Trophoblast cell (in vitro differentiated cells and primary cell): ENCODE data around the gene HAPLN3.

Experiments
- DNase-seq, 2 donors: peaks; one replicate each; pipeline ENCODE4 v3.0.0-alpha.2; 2016
- H2AFZ ChIP-seq: 2 replicates; pipeline ENCODE4 v1.6.1; 2013; ENCODE audit warnings: low read length, moderate library complexity, mild to moderate bottlenecking; ENCODE audit not compliant: insufficient read depth, poor library complexity
- H2AK5ac ChIP-seq: 2 replicates; pipeline ENCODE4 v1.6.1; 2013; ENCODE audit warnings: mild to moderate bottlenecking, low read length
- H2BK120ac ChIP-seq: 2 replicates; pipeline ENCODE4 v1.6.1; 2013; ENCODE audit warnings: low read length, mild to moderate bottlenecking, moderate library complexity; ENCODE audit not compliant: insufficient read depth, poor library complexity
- H2BK12ac ChIP-seq: 2 replicates; pipeline ENCODE4 v1.6.1; 2013; ENCODE audit warnings: mild to moderate bottlenecking, low read length, moderate library complexity
- H2BK5ac ChIP-seq: 2 replicates; pipeline ENCODE4 v1.6.1; 2013; ENCODE audit warnings: low read length, low read depth, moderate library complexity, mild to moderate bottlenecking; ENCODE audit not compliant: poor library complexity
- H3K14ac ChIP-seq: 2 replicates; pipeline ENCODE4 v1.6.1; 2013; ENCODE audit warnings: mild to moderate bottlenecking, low read length
- H3K18ac ChIP-seq: 2 replicates; pipeline ENCODE4 v1.6.1; 2013; ENCODE audit warnings: mild to moderate bottlenecking, low read length
- H3K23ac ChIP-seq: 2 replicates; pipeline ENCODE4 v1.6.1; 2013; ENCODE audit warnings: low read length
- H3K27ac ChIP-seq: 2 replicates; pipeline ENCODE4 v1.5.1; 2013; ENCODE audit warnings: low read depth, mild to moderate bottlenecking, inconsistent platforms, low read length, moderate library complexity
- H3K27me3 ChIP-seq: 2 replicates; pipeline ENCODE4 v1.6.1; 2013; ENCODE audit warnings: inconsistent platforms, mild to moderate bottlenecking, low read length, moderate library complexity; ENCODE audit not compliant: insufficient read depth
- H3K36me3 ChIP-seq, 2 experiments: 1 replicate in 1 of 2; 2 replicates in 1 of 2; pipeline ENCODE4 v1.6.1; 2013; ENCODE audit warnings: low read length in 2 of 2, mild to moderate bottlenecking in 2 of 2, moderate library complexity in 1 of 2; ENCODE audit not compliant: insufficient read depth in 2 of 2, control insufficient read depth in 1 of 2
- H3K4ac ChIP-seq: 2 replicates; pipeline ENCODE4 v1.6.1; 2013; ENCODE audit warnings: low read depth, mild to moderate bottlenecking, low read length, moderate library complexity
- H3K4me1 ChIP-seq, 2 experiments: 1 replicate in 1 of 2; 2 replicates in 1 of 2; pipeline ENCODE4 v1.6.1; 2013; ENCODE audit warnings: low read length in 2 of 2, mild to moderate bottlenecking in 2 of 2, moderate library complexity in 1 of 2; ENCODE audit not compliant: insufficient read depth in 2 of 2, control insufficient read depth in 1 of 2
- H3K4me2 ChIP-seq: 2 replicates; pipeline ENCODE4 v1.6.1; 2013; ENCODE audit warnings: inconsistent platforms, mild to moderate bottlenecking, low read length, moderate library complexity
- H3K4me3 ChIP-seq: 2 replicates; pipeline ENCODE4 v1.5.1; 2013; ENCODE audit warnings: mild to moderate bottlenecking, low read depth, low read length, inconsistent platforms
- H3K79me1 ChIP-seq: one replicate; pipeline ENCODE4 v1.6.1; 2013; ENCODE audit warnings: low read length
- H3K79me2 ChIP-seq: 2 replicates; pipeline ENCODE4 v1.6.1; 2013; ENCODE audit warnings: low read length, mild to moderate bottlenecking; ENCODE audit not compliant: control insufficient read depth, insufficient read depth, poor library complexity
- H3K9ac ChIP-seq: 2 replicates; pipeline ENCODE4 v1.6.1; 2013; ENCODE audit warnings: mild to moderate bottlenecking, low read length
- H3K9me3 ChIP-seq: 2 replicates; pipeline ENCODE4 v1.6.1; 2013; ENCODE audit warnings: low read depth, mild to moderate bottlenecking, control low read depth, inconsistent platforms, low read length; ENCODE audit not compliant: insufficient read depth
- H4K12ac ChIP-seq: 2 replicates; pipeline ENCODE4 v1.6.1; 2013; ENCODE audit warnings: low read depth, mild to moderate bottlenecking, low read length, moderate library complexity
- H4K8ac ChIP-seq: 2 replicates; pipeline ENCODE4 v1.6.1; 2013; ENCODE audit warnings: low read depth, mild to moderate bottlenecking, low read length, moderate library complexity
- H4K91ac ChIP-seq: one replicate; pipeline ENCODE4 v1.6.1; 2013; ENCODE audit warnings: low read depth, mild to moderate bottlenecking, low read length, moderate library complexity
- WGBS: extraction: QIAGEN DNeasy Blood & Tissue Kit; methylation state at CpG from one replicate; pipeline ENCODE4 v1.1.7; 2013; ENCODE audit warnings: missing lambda C conversion rate; ENCODE audit not compliant: insufficient read length, insufficient coverage; ENCODE audit errors: extremely low coverage; 5-methylcytosine and 5-hydroxymethylcytosine counted together

HAPLN3 gene

GRCh38 chr15:88891540-88892254 is 3.6 kb downstream of the HAPLN3 start:
- no peak overlapping the region for H3K4ac ChIP-seq
- no peak overlapping the region for H2BK120ac ChIP-seq
- H4K8ac ChIP-seq = no peak overlapping the region
- no peak overlapping the region for H3K4me2 ChIP-seq
- H3K27ac ChIP-seq = no peak overlapping the region
- peaks cover 5% of the 10 kb centered on the region for H3K27me3 ChIP-seq
- H3K4me1 ChIP-seq = peaks cover 4 to 14% of the 10 kb centered on the region in 2 experiments
- no peak overlapping the region for H4K91ac ChIP-seq
- no peak overlapping the region for H2BK12ac ChIP-seq
- no peak overlapping the region for H3K4me3 ChIP-seq
- DNase-seq = peak in 1 of 2 donors; percentile 35
- H3K36me3 ChIP-seq = peaks cover 0 to 6% of the 10 kb centered on the region in 2 experiments
- no CpG with 5 or more reads among the region's 7 CpGs for WGBS
- peaks cover 4% of the 10 kb centered on the region for H3K79me2 ChIP-seq
- H3K9ac ChIP-seq = no peak overlapping the region
- no peak overlapping the region for H2AFZ ChIP-seq
- no peak overlapping the region for H4K12ac ChIP-seq
- no peak overlapping the region for H2AK5ac ChIP-seq
- peaks cover 5% of the 10 kb centered on the region for H3K79me1 ChIP-seq
- H3K23ac ChIP-seq = no peak overlapping the region
- H3K14ac ChIP-seq = no peak overlapping the region
- no peak overlapping the region for H3K18ac ChIP-seq
- H2BK5ac ChIP-seq = no peak overlapping the region
- no peaks in the 10 kb centered on the region for H3K9me3 ChIP-seq

DNA sequence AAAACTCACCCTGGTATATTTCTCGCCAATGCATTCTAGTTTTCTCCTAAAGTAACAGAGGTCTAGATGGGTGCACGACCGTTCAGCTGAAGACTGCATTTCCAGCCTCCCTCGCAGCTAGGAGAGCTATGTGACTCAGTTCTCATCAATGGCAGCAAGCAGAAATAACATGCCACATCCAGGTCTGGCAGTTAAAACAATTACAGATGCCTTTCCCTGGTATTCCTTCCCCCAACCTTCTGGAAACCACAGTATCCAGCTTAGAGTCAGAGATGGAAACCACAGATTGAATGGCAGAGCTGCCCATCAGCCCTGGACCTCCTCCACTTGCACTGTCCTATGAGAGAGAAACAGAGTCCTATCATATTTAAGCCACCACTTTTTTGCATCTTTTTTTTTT is 4.8 kb downstream of the HAPLN3 start:
- Histone ChIP-seq H3K4me1 (peaks cover 0 to 9% of the 10 kb centered on the region in 2 experiments), H2BK12ac (no peak overlapping the region), H4K8ac (no peak overlapping the region), H3K27me3 (peaks cover 5% of the 10 kb centered on the region), H3K79me2 (peaks cover 4% of the 10 kb centered on the region), H4K12ac (no peak overlapping the region), H2BK5ac (no peak overlapping the region), H3K27ac (no peak overlapping the region), H2BK120ac (no peak overlapping the region), H3K4me3 (no peak overlapping the region), H2AK5ac (no peak overlapping the region), H2AFZ (no peak overlapping the region), H3K9ac (no peak overlapping the region), H3K23ac (no peak overlapping the region), H3K79me1 (peaks cover 5% of the 10 kb centered on the region), H3K4me2 (no peak overlapping the region), H3K9me3 (no peaks in the 10 kb centered on the region), H3K36me3 (peaks cover 0 to 3% of the 10 kb centered on the region in 2 experiments), H3K14ac (no peak overlapping the region), H3K18ac (no peak overlapping the region), H3K4ac (no peak overlapping the region), H4K91ac (no peak overlapping the region)
- no peak for DNase-seq
- no CpG with 5 or more reads among the region's 4 CpGs for WGBS

DNA sequence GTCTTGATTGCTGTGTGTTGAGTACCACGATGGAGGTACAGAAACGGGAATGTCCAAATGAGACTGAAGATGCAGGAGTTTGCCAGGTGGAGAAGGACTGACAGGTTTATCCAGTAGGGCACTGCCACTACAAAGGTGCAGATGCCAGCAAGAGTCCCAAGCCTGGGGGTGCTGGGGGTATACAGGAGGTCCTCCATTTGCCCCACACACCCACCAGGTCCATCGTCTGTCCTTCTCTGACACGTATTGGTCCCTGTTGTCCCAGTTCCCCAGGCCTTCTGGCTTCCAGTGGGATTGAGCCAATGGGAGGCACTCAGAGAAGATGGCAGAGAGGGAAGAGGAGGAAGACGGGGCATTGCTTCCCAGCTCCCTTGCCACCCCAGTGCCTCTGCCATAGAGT is 6.6 kb downstream of the HAPLN3 start:
- peaks cover 2% of the 10 kb centered on the region in 2 experiments for H3K4me1 ChIP-seq
- H2BK5ac ChIP-seq = no peak overlapping the region
- H3K23ac ChIP-seq = no peak overlapping the region
- no peak overlapping the region for H2BK120ac ChIP-seq
- no peak overlapping the region for H3K14ac ChIP-seq
- no peaks in the 10 kb centered on the region for H3K79me2 ChIP-seq
- H2AFZ ChIP-seq = no peak overlapping the region
- H3K4me3 ChIP-seq = no peak overlapping the region
- no peaks in the 10 kb centered on the region for H3K9me3 ChIP-seq
- H3K79me1 ChIP-seq = no peaks in the 10 kb centered on the region
- WGBS = no CpG with 5 or more reads among the region's 5 CpGs
- H4K12ac ChIP-seq = no peak overlapping the region
- no peak overlapping the region for H4K91ac ChIP-seq
- H3K18ac ChIP-seq = no peak overlapping the region
- DNase-seq = no peak
- H3K27ac ChIP-seq = no peak overlapping the region
- no peak overlapping the region for H4K8ac ChIP-seq
- H3K9ac ChIP-seq = no peak overlapping the region
- peaks cover 0 to 6% of the 10 kb centered on the region in 2 experiments for H3K36me3 ChIP-seq
- no peak overlapping the region for H3K4me2 ChIP-seq
- no peak overlapping the region for H2BK12ac ChIP-seq
- H3K27me3 ChIP-seq = no peaks in the 10 kb centered on the region
- no peak overlapping the region for H2AK5ac ChIP-seq
- no peak overlapping the region for H3K4ac ChIP-seq

GRCh38 chr15:88887068-88887580 is 8.2 kb downstream of the HAPLN3 start:
- no CpG with 5 or more reads among the region's 18 CpGs for WGBS
- no peak overlapping the region for H3K4ac ChIP-seq
- no peak overlapping the region for H3K4me2 ChIP-seq
- H2BK12ac ChIP-seq = no peak overlapping the region
- H4K8ac ChIP-seq = no peak overlapping the region
- H4K91ac ChIP-seq = no peak overlapping the region
- no peak overlapping the region for H2BK5ac ChIP-seq
- H3K79me2 ChIP-seq = no peaks in the 10 kb centered on the region
- H3K27me3 ChIP-seq = no peaks in the 10 kb centered on the region
- no peaks in the 10 kb centered on the region for H3K79me1 ChIP-seq
- no peak overlapping the region for H3K18ac ChIP-seq
- no peak overlapping the region for H2AK5ac ChIP-seq
- H3K4me3 ChIP-seq = no peak overlapping the region
- peak; percentile 85 to 86 for DNase-seq
- H2AFZ ChIP-seq = no peak overlapping the region
- no peak overlapping the region for H3K9ac ChIP-seq
- no peak overlapping the region for H2BK120ac ChIP-seq
- no peak overlapping the region for H3K27ac ChIP-seq
- H3K9me3 ChIP-seq = no peaks in the 10 kb centered on the region
- H4K12ac ChIP-seq = no peak overlapping the region
- no peak overlapping the region for H3K23ac ChIP-seq
- H3K14ac ChIP-seq = no peak overlapping the region
- H3K36me3 ChIP-seq = peaks cover 0 to 8% of the 10 kb centered on the region in 2 experiments
- peaks cover 2% of the 10 kb centered on the region in 2 experiments for H3K4me1 ChIP-seq
